GM23248 (cell line): ENCODE results near the gene ZBED1.

Source experiments
- EZH2 ChIP-seq: fragments of 200-600 bp; sonication (generic); IDR thresholded peaks from 2 replicates; pipeline ENCODE4 v1.6.1; 2018; ENCODE audit warnings: antibody characterized with exemption, mild to moderate bottlenecking; ENCODE audit not compliant: insufficient read depth, poor library complexity, severe bottlenecking
- EZH2phosphoT487 ChIP-seq: fragments of 200-600 bp; sonication (generic); IDR thresholded peaks from 2 replicates; pipeline ENCODE4 v1.6.1; 2018; ENCODE audit warnings: antibody characterized with exemption, moderate library complexity, mild to moderate bottlenecking, low read depth; ENCODE audit not compliant: insufficient read depth

DNA sequence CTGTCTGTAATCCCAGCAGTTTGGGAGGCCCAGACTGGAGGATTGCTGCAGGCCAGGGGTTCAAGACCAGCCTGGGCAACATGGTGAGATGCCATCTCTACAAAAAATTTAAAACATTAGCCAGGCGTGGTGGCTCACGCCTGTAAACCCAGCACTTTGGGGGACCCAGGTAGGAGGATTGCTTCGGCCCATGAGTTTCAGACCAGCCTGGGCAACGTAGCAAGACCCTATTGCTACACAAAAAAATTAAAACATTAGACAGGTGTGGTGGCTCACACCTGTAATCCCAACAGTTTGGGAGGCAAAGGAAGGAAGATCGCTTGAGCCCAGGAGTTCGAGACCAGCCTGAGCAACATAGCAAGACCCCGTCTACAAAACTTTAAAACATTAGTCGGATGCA lies 1.3 kb downstream of the ZBED1 start:
- TF ChIP-seq EZH2 (no peak), EZH2phosphoT487 (no peak)
